ENCODE data around the gene PTPRN. TPM values are rescaled to one million over a fixed set of nuclear protein-coding genes. Genes with fewer than 3 reads are reported as not detected.

The PTPRN gene
- total RNA-seq, 1 experiment from 2014 or later = 6.5 TPM

DNA sequence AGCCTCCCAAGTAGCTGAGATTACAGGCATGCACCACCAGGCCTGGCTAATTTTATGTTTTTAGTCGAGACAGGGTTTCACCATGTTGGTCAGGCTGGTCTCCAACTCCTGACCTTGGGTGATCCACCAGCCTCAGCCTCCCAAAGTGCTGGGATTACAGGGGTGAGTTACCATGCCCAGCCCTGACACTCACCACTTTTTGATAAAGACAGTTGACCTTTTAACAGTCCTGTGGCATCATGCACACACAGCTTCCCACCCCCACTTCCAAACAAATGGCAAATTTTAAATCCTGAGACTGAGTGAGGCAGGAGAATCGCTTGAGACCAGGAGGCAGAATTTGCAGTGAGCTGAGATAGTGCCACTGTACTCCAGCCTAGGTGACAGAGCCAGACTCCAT is 36.2 kb downstream of the PTPRN start:
- Histone ChIP-seq H3K18ac (ENCODE audit: insufficient read length, low read depth, low read length) (no peak overlapping the region), H3K27me3 (ENCODE audit: insufficient read depth, low read length) (no peaks in the 10 kb centered on the region), H4K20me1 (ENCODE audit: control insufficient read depth, insufficient read depth, insufficient read length) (no peaks in the 10 kb centered on the region), H2BK5ac (ENCODE audit: insufficient read length, low read length) (no peak overlapping the region), H3K9ac (ENCODE audit: extremely low read depth, insufficient read length, low read length) (no peak overlapping the region), H2AFZ (ENCODE audit: low read length) (no peak overlapping the region), H2BK120ac (ENCODE audit: low read depth, low read length, poor library complexity, severe bottlenecking) (no peak overlapping the region), H3K9me3 (ENCODE audit: control insufficient read depth, low read depth, low read length) (no peaks in the 10 kb centered on the region), H3K4me1 (ENCODE audit: insufficient read depth, low read length) (peaks cover 4% of the 10 kb centered on the region; the same call in 1 of the 2 replicates), H2BK20ac (ENCODE audit: low read depth, low read length, poor library complexity, severe bottlenecking) (no peak overlapping the region), H3K79me1 (ENCODE audit: insufficient read depth, low read depth, low read length, poor library complexity, severe bottlenecking) (no peaks in the 10 kb centered on the region), H2AK5ac (ENCODE audit: insufficient read length, low read length) (no peak overlapping the region), H3K4ac (ENCODE audit: low read depth, low read length) (no peak overlapping the region), H4K8ac (replicated peaks; ENCODE audit: insufficient read length, low read depth, low read length) (no peak overlapping the region), H3K4me2 (ENCODE audit: insufficient read depth, insufficient read length, low read length) (no peak overlapping the region), H3K56ac (ENCODE audit: insufficient read length, low read depth, low read length) (no peak overlapping the region), H3K79me2 (ENCODE audit: insufficient read depth, low read length) (no peaks in the 10 kb centered on the region), H4K91ac (ENCODE audit: insufficient read length, low read depth, low read length) (no peak overlapping the region), H2BK15ac (ENCODE audit: low read depth, low read length) (no peak overlapping the region), H4K5ac (ENCODE audit: insufficient read length, low read depth, low read length) (no peak overlapping the region), H3K14ac (ENCODE audit: insufficient read depth, low read length) (no peak overlapping the region), H3K23ac (ENCODE audit: insufficient read length, low read depth, low read length) (no peak overlapping the region), H2BK12ac (ENCODE audit: insufficient read length, low read depth, low read length) (no peak overlapping the region), H3K27ac (ENCODE audit: insufficient read length, low read depth, low read length) (no peak overlapping the region), H3K23me2 (ENCODE audit: insufficient read length, low read depth, low read length, poor library complexity, severe bottlenecking) (no peaks in the 10 kb centered on the region), H3T11ph (ENCODE audit: low read length) (no peak overlapping the region)
- no peaks in the 10 kb centered on the region for H3K9me3 Mint-ChIP-seq
- no peak for TF ChIP-seq CTCF (conservative IDR thresholded peaks at IDR 0.05)
- H3K4me1 Mint-ChIP-seq = peaks cover 21 to 23% of the 10 kb centered on the region in 2 experiments
- peaks cover 32% of the 10 kb centered on the region for H3K27me3 Mint-ChIP-seq (ENCODE audit: low read depth)
- WGBS (ENCODE audit: extremely low coverage, insufficient read length, low lambda C conversion rate) = no CpG with 5 or more reads among the region's 2 CpGs
- DNase-seq = no peak
- H3K27ac Mint-ChIP-seq = no peak overlapping the region
- H3K4me3 Mint-ChIP-seq = no peak overlapping the region
- no peaks in the 10 kb centered on the region for H3K36me3 Mint-ChIP-seq (ENCODE audit: insufficient read depth in 1 of 3, low read depth in 3 of 3)

All from H9 (cell line).